ENCODE measurements around the gene OGFRL1.
"Not testable (repeated sequence)": the region's sequence is repeated elsewhere in the genome, so short reads cannot be mapped to it uniquely, and the experiment has no call there.

The OGFRL1 gene

DNA sequence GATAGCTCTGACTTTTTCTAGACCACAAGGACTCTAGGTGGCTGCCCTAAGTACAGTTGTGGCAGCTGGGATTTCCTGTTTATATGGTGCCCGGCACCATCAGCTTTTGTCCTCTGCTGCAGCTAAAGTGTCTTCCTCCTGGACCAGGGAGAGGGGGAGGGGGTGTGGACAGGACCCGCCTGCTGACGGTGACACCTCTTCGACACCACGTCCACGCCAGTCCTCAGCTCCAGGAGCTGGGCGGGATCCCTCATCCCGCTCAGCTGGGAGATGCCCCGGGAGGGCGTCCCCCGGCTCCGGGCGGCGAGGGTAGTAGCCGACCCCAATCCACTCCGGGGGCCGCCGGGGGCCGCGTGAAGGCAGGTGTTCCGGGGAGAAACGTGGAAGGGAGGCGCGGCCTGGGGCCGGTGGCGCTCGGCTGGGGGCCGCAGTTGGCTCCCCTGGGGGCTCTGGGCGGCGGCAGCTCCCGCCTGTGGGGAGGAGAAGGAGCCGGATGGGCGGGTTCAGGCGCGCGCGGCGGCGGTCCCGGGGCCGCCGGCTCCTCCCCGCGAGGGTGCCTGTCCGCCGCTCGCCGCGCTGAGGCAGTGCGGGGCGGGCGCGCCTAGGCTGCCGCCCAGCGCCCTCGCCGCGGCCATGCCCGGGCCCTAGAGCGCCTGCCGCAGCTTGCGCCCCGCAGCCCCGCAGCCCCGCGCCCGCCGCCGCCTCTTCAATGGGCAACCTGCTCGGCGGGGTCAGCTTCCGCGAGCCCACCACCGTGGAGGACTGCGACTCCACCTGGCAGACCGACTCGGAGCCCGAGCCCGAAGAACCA is at the start of gene OGFRL1:
OGFRL1 (plus strand) TSS at position 584 of the 811 bp plus-strand sequence; CDS start at position 710, 126 bp downstream.
- no peak for FAIRE-seq

DNA sequence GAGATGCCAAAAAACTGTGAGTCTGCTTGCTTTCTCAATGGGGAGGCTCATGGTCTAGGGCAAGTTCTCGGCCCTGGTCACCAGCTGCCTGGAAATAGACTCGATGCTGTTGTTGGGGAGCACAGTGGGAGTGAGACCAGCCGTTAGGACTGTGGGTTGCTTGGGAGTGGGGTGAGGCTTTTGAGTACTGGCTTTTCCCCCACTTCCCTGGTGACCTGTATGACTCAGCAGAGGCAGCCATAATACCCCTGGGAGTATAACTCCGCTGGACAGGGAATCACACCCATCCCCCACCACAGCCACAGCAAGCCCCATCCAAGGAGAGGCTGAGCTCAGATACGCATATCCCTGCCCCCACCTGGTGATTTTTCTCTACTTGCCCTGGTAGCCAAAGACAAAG is 48.9 kb upstream of the OGFRL1 start:
- FAIRE-seq: no peak

DNA sequence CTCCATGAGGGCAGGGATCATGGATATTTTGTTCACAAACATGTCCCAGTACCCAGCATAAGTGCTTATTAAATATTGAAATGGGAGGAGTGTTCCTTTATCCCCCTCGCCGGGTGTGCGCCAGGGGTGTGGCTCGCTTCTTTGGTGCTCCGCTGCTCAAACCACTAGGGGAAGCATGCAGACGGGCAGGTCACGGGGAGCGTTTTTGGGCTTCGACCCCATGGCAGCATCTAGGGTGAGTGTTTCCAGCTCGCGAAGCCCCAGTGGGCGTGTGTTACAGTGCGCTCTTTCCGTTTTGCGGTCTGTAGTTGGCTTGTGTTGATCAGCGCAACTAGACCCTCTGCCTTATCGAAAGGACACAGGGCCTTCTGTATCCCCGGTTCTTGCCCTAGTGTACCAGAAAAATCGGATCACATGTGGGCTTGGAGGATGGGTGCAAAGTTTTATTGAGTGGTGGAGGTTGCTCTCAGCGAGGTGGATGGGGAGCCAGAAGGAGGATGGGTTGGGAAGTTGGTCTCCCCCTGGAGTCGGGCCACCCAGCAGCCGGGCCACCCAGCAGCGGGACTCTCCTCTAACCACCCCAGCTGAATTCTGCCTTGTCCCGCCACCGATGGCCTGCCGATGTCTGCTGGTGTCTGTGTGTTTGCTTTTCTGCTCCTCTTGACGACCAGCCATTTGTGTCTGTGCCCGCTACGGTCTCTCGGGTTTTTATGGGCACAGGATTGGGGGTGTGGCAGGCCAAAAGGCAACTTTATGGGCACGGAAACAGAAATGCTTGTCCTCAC is 43.2 kb upstream of the OGFRL1 start:
- no peak for FAIRE-seq

DNA sequence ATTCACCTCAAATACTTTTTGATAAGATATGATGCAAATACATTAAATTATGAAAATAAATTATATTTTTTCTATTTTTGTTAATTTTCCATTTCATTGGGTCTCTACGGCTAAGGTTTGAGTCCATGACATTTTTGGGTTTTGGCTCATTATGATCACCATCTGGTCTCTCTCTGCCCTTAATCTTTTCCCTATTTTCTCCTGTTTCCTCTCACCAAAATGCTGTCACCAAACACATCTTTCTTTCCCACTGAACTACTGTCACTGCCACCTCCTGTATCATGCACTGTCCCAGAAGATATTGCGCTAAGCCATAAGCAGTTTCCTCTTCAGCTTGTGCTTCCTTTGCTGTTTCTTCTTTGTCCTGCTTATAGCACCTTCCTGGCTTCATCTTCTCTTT is 42.0 kb upstream of the OGFRL1 start:
- no peak for FAIRE-seq

DNA sequence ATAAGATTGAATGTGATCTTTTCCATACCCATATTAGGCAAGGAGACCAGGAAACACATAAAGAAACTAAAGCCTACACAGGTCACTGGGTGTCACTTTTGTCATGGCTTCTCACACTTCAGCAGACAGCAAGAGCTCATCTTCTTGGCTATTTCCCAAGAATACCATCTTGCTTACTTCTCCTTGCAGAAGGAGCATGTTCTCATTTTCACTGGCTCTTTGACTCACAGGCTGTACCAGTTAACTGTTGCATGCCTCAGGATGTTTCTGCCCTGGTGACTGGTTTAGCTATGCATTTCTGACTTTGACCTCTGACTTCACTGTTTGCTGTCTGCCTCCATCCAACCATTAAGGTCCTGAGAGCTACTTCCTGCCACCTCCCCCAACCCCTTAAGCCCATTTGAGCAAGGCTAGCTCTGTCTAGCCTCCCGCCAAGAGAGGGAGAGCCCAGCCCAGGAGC is 40.3 kb upstream of the OGFRL1 start:
- no peak for FAIRE-seq

DNA sequence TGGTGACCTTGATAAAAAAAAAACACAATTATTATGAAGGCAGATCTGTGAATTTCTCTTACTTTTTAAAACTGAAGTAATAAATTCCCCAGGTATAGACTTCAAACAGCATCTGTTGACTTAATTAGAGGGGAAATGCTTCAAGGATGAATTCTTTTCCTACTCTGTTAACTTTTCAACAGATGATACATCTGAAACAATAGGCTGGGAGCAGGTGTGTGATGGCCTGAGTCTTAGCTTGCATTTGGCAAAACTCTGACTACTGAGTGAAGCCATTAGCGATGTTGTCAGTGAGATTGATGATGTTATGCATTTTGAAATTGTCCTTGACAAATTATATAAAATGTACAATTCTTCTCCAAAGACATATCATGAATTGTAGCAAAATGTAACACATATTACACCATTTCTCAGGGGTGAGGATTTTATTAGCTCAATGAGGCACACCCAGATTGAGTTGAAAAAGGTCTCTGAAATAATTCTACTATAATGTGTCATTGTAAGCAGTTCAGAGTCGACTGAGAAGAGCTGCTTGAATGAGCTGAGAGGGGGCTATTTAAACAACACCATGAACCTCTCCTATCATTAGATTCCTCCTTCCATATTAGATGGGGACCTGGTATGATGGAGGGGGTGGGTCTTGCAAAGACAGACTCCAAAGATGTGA is 39.6 kb upstream of the OGFRL1 start:
- no peak for FAIRE-seq

DNA sequence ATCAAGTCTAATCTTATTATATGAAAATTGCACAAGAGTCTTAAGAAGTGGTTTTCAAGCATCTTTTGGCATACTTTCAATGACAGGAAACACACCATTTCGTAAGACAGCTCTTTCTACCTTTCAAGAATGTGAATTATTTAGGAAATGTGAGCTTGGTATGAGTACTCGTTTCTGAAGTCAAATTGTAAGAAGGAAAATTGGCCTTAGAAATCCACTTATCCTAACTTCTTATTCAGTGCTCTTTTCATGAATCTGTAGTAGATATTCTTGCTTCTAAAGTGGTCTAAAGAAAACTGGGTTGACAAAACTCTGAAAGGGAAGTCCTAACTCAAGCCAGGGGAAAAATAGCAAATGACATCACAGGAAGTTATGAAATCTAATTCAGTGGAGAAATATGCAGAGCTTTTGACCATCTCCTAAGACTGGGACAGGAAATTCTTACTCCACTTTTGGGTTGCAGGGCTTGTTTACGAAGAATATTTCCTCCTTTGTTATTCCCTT is 38.5 kb upstream of the OGFRL1 start:
- FAIRE-seq: no peak

DNA sequence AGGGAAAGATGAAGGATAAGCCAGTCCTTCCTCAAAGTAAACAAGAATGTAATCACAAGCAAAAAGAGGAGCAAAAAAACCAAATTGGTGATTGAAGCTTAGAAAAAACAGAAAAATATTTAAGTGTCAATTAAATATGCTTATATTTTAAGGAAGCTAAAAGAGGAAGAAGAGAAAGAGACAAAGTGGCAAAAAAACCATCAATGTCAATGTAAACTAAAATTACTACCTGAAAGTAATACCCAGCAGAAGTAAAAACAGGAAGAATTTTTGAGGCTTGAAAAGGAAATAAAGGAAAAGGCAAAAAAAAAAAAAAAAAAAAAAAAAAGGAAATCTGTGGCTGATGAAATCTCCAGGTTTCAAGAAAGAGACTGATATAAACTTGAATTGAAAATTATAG is 36.2 kb upstream of the OGFRL1 start:
- FAIRE-seq: no peak

DNA sequence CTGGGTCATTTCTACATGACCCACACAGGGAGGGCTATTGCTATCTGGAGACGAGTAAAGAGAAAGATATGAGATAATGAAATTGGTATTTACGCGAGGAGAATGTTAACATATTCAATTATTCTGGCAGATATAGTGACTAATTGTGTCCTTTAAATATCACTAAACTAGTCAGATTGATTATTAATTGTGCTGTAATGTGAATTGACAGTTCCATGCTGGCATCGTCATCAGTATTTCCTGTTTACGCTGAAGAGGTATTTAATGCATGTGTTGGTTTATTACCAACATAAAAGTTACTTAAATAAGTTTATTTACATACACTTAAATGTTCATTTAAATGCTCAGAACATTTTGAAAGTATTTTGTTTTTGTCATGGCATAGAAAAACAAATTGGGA is 35.7 kb upstream of the OGFRL1 start:
- FAIRE-seq: no peak

DNA sequence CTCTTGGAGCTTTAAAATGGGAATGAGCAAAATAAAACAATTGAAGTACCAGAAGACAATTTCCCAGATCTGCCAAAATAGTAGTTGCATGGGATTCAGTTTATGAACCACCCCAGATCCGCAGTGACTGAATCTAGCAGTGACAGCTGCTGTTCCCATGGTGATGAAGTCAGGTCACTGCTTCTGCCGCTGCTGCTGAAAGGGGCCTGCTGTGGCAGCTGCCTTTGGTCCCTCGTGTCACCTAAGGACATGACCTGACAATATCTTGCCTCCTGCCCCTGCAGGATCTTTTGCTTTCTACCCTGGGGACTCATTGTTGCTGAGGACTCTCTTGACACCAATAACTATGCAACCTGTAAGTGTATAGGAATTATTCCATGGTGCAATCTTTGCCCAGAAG is 34.3 kb upstream of the OGFRL1 start:
- FAIRE-seq: no peak

DNA sequence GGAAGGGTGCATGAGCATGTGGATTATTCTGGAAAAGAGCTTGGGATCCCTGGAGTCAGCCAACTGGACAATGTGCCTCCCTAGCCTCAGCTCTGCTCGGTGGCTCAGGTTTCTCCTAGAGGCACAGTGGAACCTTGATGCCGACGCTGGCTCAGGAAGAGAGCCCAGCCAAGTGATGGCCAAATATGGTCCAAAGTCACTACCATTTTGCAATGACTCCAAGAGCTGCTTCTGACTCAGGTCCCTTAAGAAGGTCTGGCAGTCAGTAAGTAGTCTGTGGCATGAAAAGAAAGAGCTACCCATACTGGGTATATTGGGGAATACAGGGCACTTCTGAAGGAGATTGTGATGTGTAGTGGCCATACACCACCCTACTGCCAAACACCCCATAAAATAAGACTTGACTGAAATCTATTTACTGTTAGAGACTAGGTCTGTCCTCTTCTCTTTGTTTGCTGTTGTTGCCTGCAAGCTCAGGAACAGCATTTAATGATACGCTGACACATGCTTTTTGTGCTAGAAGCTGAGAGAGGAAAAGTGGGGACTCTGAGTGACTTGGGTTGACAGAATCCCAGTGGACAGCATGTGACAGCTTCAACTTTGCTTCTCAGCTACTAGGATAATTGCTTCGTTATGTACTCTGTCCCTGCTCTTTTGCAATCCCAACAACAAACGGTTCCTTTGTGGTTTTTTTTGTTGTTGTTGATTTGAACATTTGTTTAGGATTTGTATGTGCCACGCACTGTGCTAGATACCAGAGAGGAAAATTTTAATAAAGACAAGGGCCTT is 30.3 kb upstream of the OGFRL1 start:
- no peak for FAIRE-seq

DNA sequence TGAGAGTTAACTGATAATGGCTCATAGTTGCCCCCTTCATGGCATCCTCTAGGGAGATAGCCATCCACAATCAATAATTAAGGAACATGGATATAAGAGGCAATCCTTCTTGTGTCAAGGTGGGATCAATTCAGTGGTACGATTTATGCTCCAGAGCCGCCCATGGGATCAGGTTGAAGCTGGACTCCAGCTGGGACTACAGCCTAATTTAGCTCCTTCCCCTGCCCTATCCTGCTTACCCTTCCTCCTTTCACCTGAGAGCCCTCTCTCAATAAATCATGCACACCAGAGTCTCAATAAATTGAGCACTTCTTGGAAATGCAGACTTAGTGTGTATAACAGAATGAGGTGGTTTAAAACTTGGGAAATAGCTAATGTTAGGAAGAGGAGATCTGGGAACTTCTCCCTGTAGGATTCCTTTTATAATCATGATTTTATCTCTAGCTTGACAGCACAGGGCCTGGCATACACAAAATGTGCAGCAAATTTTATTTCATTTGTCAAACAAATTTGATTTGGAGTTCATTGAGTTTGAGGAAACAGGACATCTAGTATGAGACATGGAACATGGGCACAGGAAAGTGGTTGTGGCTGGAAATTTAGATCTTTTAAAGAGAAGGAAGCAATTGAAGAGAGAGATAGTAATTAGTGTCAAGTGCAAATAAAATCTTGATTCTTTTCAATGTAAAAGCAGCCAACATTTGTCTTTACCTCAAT is 28.6 kb upstream of the OGFRL1 start:
- no peak for FAIRE-seq

DNA sequence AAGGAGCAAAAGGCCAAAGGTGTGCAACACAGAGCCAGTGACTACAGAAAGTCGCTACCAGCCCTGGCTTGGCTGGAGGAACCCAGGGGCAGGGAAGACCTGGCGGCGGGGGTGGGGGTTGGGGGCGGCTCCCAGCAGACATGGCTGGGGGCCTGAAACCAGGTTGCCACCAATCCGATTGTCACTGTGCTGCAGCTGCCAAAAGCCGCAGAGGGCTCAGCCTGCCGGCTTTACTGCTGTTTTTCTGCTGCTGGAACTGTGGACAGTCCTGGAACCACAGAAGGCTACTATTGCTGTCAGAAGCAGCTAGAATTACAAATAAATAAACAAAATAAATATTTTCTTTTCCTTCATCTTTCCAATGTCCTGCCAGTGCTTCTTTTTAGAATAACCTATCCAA is 25.7 kb upstream of the OGFRL1 start:
- FAIRE-seq: no peak

DNA sequence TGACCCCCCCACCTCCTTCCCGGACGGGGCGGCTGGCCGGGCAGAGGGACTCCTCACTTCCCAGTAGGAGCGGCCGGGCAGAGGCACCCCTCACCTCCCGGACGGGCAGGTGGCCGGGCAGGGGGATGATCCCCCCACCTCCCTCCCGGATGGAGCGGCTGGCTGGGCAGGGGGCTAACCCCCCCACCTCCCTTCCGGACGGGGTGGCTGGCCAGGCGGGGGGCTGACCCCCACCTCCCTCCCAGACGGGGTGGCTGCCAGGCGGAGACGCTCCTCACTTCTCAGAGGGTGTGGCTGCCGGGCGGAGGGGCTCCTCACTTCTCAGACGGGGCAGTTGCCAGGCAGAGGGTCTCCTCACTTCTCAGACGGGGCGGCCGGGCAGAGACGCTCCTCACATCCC is 22.2 kb upstream of the OGFRL1 start:
- FAIRE-seq: not testable (repeated sequence)

DNA sequence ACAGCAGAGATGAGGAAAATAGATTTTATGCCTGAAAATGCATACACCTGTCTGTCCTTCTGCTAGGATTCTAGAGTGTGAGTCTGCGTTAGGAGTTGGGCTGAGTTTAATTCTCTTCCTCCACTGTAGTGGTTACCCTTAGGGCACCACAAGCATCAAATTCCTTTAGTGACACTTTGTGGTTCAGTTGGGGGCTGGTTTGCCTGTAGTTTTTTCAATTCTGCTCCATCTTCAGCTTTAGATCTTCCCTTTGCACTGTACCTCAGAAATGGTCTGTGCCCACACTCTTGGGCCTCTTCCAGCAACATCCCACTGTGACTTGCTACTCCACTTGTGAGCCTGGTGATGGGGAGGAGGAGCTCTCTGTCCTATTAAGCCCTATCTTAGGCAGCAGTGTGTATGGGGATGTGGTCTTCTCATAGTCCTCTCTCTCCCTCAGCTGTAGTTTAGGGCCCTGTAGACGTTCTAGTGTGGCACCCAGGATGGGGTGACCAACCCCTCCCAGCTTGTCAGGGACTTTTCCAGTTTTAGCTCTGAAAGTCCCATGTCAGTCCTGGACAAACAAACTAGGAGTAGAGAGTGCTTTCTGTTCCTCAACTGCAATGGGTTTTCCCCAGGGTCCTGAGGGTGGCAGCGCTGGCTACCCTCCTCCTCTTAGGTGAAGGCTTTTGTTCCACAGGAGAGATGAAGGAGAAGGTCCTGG is 19.7 kb upstream of the OGFRL1 start:
- FAIRE-seq: no peak

DNA sequence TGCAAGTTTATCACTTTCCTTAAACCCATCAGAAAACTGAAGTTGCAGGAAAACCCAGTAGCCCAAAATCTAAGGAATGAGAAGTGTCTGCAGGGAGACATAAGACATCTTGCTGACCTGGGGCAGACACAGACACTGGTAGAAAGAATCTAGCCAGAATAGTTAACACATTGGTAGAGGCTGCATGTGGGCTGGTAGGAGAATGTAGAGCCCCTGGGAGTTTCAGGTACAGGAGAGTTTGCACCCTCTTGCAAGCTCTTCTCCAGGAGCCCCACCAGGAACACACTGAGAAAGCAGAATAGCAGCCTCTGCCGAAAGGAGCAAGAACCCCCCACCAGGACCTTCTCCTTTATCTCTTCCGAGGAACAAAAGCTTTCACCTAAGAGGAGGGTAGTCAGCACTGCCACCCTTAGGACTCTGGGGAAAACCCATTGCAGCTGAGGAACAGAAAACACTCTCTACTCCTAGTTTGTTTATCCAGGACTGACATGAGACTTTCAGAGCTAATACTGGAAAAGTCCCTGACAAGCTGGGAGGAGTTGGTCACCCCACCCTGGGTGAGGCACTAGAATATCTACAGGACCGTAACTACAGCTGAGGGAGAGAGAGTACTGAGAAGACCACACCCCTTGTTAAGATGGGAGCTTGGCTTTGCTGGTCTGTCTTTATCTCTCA is 10.5 kb upstream of the OGFRL1 start:
- no peak for FAIRE-seq

DNA sequence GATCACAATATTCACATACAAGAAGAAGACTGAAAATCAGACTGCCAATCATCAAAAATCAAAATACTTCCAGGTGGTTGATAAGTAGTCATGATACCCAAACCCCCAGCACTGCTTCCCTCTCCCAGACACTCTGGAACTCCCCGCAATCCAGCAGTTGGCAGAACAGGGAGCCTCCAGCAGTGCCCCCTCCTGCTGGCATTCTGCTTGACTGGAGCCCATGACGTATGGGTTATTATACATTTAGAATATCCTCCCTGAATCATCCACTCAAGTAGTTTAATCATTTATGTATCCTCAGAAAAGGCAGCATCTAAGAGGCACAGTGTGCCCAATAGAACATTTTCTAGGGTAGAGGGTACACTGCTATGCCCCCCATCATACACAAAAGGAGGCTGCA is 9.3 kb upstream of the OGFRL1 start:
- no peak for FAIRE-seq

DNA sequence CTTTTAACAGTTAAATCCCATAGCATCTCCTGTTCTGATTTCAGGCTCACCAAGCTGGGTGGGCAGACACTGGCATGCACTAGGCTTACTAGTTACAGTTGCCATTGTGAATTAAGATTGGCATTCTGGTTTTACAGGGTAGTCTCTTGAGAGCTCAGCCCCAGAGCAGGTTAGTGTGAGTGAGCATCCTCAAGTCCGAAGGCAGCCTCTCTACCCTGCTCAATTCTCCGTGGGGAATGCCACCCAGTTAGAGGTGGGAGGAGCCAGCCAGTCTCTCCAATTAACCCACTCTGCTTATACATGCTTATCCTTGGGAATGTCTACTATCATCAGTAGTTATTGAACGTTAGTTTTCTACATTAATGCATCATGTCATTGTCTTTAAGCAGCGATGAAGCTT is 8.9 kb upstream of the OGFRL1 start:
- FAIRE-seq: no peak

DNA sequence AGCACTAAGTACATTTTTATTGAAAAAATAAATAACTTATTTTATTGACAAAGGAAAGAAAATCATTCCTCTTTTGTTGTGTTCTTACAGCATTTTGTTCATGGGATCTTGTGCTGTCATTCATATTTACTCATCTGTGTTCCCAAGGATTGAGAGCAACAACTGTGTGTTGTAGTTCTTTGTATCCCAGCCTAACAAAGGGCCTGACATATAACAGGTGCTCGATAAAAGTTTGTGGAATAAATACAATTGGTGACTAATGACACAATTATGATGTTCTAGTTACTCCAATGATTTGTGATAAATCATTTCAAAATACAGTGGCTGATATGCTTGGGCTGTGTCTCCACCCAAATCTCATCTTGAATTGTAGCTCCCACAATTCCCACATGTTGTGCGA is 7.9 kb upstream of the OGFRL1 start:
- FAIRE-seq: no peak

DNA sequence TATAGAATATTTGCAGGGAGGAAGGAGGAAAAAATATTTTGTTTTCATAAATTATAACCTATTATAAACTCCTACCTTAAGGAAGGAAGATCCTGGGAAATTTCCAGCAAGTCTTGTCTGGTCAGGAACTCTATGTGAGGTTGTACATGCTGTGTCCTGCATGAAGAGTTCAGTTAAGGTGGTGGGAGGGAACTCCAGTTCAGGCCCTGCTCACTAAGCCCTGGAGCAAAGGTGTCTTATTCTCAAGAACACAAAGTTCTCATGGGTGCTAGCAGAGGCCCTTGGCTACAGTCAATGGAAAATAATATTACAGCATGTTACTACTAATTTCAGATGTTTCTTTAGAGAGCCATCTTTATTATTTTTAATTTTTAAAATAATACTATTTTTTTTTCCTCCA is 3.8 kb upstream of the OGFRL1 start:
- no peak for FAIRE-seq

DNA sequence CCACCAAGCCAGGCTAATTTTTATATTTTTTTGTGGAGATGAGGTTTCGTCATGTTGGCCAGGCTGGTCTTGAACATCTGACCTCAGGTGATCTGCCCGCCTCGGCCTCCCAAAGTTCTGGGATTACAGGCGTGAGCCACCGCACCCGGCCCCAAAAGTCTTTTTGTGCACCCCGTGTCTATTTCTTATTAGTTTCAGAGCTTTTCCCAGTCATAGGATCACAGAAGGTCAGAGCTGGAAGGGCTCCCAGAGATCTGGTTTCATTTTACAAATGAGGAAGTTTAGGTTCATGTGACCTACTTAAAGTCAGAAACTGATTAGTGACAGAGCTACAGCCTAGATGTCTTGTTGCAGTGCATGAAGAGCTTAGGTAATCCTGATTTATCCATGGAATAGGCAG is 1.6 kb upstream of the OGFRL1 start:
- FAIRE-seq: peak; percentile 49
